Epidermal melanocyte (primary cell): ENCODE data around the gene HDAC11.
"Not testable (repeated sequence)": the region's sequence is repeated elsewhere in the genome, so short reads cannot be mapped to it uniquely, and the experiment has no call there.

ENCODE experiments used
- DNase-seq: peaks from one replicate; pipeline ENCODE4 v3.0.0; 2011; ENCODE audit warnings: low spot score; ENCODE audit not compliant: insufficient read length

Gene HDAC11

DNA sequence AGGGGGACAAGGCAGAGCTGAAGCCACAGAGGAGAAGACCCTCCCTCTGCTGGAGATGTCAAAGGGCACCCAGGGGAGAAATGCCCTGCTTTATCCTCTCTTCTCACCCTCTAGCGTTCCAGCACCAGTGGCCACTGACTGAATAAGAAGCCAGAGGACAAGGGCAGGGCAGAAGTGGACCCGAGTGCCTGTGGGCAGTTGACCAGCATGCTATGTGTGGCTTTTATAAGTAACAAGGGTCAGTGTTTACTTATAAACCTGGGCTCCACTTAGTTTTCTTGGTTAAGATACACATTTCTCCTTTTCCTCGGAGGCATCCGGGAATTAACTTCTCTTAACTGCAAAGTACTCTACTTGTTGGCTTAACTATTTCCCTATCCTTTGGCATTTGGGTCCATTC is 13.3 kb upstream of the HDAC11 start:
- DNase-seq, result no peak

DNA sequence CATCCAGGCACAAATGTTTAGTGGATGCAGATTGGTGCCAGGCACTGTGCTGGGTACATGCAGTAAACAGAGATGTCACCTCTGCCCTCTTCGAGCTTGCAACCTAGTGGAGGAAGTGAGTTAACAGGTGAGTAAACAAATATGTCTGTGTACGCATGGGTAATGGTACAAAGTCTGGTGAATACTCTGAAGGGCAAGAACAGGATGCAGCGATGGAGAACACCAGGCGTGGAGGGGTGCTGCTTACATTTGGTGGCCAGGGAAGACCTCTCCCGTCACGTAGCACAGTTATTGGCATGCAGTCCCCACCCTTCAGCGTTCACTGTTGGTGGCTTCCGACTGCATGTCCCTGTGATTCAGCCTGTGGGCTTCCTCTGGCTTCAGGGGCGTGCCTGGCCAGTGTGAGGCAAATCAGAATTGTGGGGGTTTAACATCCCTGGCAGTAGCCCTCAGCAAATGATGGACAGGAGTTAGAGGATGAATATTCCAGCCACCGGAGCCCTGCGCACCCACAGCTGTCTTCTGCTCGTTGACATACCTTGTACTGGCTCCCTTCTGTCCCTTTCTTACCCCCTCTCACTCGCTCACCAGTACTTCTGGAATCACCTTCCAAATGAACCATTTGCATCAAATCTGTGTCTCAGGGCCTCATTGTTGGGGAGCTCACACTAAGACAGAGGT is 9.1 kb upstream of the HDAC11 start:
- no peak for DNase-seq

DNA sequence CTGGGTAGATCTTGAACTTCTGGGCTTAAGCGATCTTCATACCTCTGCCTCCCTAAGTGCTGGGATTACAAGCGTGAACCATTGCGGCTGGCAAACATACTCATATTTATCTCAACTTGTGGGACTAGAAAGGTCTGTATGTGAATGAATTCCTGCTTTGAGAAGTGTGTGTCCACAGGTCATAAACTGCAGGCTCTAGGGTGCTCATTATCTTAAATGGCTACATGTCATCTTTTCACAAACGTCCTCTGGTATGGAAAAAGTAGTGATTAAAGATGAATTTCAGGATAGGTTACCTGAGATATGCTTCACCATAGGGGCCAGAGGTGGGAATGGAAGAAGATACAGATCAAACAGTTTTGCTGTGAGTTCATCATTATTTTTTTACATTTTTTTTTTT is 7.8 kb upstream of the HDAC11 start:
- DNase-seq, result no peak

DNA sequence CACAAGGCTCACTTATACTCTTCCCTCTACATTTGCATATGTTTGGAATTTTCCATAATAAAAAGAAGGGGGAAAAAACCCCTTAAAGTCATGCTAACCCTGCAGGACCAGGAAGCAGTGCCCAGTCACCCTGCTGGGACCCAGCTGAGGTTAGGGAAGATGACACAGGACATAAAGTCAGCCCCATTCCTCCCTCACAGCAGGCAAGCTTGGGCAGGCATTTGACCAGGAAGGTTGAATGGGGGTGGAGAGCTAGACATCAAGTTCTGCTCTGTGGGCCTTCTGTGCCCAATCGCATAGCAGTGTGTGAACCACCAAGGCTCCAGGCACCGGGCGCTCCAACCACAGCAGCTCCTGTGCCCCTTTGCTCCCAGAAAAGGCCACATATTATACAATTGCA is 7.1 kb upstream of the HDAC11 start:
- no peak for DNase-seq

DNA sequence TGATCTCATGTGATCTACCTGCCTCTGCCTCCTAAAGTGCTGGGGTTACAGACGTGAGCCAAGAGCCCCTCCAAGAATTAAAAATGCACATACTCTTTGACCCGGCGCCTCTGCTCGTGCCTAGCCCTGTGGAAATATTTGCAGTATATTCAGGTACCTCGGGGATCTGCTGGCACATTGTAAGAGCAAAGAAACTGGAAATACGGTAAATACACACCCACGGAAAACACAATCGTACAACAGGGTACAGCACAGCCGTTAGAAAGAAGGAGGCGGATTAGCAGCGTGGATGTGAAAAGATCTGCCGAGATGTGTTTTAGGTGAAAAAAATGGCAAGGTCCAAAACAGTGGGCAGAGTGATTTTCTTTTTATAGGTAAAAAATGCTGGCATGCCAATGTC is 6.1 kb upstream of the HDAC11 start:
- DNase-seq, result no peak

DNA sequence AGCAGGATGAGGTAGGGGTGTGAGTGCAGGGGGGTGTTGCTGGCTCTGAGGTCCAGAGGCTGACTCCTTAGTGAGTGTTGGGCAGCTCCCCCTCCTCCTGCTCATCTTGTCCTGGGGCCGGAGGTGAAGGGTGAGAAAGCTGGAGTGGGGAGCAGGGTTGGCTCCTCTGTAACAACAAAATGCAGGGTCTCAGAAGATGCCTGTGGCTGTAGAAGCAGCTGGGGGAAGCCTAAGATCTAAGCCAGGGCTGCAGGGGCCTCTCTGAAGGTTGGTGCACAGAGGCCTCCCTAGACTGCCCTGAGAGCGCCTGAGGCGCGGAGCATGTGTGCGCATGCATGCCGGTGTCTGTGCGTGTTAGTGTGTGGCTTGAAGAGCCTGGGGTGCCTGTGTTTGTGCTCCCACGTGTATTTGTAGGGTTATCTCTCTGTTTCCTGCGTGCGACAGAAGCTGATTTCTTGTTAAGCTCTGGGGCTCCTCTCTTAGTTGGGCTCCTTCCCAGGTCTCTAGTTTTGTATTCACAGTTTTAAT is 5.3 kb upstream of the HDAC11 start:
- no peak for DNase-seq

DNA sequence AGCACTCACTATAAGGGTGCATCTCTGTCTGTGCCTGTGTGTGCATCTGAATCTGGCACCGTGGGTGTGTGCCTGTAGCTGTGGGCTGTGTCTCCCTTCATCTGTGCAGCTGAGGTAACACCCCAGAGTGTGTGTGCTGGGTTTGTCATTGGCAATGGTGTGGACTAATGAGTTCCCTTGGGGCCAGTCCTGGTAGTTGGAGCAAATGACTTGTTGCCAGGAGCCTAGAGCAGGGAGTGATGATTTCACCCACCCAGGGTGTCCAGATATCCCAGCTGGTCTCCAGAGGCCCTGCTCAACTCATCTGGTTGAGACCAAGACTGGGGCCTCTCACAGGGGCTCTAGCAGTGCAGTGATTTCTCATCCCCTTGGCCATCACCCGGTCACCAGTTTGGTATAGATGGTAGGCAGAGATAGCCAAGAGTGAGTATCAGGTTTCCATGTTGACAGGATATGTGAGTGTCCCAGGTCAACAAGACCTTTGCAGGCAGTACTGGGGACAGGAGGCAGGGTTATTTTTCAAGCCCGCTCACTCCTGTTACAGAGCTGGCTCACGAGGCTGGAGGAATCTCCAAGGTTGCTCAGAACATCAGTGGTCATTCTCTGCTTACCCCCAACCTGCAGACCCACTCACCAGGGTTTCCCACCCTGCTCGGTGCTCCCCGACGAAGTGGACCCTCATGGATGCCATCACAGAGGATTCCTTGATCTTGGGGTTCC is 4.1 kb upstream of the HDAC11 start:
- no peak for DNase-seq

DNA sequence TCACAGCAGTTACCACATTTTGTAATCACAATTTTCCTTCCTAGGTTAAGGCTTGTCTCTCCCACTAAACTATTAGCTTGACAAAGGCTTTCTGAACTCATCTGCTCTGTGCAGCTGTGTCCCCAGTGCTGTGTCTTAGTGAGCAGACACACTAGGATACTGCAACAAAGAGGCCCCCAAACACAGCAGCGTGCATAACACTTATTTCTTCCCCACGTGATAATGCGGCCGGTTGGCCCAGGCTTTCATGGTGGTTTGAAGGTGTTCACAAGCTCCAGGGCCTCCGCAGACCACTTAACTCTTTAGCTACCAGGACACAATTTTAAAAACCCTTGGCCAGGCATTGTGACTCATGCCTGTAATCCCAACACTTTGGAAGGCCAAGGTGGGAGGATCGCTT is 2.2 kb upstream of the HDAC11 start:
- no peak for DNase-seq

DNA sequence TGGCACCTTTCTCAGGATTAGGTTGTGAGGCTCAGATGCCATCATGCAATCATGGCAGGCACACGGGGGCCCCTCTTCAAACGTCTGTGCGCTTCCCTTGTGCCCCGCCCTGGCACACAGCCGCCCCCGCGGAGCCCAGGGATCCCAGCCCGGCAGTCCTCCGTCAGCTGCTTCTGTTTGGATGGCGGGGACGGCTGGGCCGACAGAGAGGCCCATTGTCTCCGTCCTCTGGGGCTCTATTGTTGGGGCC is 849 bp upstream of the HDAC11 start:
- DNase-seq, result no peak

DNA sequence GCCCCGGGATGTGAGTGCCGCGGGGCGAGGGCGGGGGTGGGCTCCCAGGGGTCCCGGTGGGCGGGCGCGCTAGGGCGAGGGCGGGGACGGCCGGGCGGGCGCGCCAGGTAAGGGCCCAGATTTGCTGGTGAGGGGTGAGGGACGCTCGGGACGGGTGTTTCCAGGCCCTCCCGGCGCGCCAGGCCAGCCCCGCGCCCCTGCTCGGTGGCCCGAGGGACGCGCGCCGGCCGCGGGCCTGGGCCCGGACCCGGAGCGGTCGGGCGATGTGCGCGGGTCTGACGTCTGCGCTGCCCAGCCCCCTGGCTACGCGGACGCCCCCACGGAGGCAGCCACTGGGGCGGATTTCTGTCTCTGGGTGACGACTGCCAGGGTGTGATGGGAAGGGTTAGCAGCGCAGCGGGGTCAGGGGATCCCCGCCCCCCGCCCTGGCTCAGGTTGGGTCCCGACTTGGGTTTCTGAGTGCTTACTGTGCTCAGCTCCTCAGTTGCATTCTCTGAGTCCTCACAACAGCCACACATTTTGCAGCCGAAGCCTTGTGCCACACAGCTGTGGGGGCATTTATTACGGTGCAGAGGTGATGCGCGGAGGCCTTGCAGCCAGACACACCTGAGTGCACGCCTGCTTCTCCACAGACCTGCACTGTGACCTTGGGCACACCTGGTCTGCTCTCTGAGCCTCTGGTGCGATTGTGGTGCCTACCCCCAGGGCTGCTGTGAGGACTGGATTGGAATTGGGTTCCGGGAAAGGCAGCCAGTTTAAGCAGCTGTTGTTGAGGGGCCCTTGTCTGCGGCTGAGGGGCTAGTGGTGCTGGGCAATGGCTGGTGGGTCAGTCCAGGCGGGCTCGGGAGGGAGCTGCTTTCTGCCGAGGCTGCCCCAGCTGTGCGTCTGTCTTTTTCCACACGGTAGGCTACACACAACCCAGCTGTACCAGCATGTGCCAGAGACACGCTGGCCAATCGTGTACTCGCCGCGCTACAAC is 523 bp downstream of the HDAC11 start:
- DNase-seq, result no peak

DNA sequence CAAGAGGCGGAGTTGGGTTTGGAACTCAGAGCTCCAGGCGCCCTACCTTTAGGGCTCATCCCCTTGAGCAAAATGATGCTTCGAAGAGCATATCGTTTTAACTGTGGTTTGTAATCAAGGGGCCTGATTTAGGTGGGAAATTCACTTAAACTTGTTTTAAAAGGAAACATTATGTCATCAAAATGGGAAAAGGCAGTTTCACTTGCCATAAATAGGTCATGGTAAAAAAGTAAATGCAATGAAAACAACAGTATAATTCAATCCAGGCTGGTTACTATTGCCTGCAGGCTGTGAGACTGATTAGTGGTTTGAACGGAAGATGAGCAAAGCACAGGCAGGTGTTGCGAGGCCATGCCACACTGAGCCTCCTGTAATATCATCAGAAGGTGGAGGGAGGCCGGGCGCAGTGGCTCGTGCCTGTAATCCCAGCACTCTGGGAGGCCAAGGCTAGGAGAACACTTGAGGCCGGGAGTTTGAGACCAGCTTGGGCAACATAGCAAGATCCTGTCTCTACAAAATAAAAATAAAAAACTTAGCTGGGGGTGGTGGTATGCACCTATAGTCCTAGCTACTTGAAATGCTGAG is 2.1 kb downstream of the HDAC11 start:
- no peak for DNase-seq

DNA sequence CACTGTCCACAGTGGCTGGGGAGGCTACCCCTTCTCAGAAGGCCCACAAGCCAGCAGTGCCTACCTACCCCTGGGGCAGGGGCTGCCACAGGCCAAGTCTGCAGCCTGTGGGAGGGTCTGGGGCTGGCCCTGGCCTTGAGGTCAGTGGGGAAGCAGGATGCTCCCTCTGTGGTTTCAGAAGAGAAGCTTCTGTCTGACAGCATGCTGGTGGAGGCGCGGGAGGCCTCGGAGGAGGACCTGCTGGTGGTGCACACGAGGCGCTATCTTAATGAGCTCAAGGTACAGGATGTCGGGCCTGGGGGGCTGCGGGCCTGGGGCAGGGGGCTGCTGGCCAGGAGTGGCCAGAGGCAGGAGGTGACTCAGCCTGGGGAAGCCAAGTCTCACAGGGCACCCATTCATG is 3.2 kb downstream of the HDAC11 start:
- no peak for DNase-seq

DNA sequence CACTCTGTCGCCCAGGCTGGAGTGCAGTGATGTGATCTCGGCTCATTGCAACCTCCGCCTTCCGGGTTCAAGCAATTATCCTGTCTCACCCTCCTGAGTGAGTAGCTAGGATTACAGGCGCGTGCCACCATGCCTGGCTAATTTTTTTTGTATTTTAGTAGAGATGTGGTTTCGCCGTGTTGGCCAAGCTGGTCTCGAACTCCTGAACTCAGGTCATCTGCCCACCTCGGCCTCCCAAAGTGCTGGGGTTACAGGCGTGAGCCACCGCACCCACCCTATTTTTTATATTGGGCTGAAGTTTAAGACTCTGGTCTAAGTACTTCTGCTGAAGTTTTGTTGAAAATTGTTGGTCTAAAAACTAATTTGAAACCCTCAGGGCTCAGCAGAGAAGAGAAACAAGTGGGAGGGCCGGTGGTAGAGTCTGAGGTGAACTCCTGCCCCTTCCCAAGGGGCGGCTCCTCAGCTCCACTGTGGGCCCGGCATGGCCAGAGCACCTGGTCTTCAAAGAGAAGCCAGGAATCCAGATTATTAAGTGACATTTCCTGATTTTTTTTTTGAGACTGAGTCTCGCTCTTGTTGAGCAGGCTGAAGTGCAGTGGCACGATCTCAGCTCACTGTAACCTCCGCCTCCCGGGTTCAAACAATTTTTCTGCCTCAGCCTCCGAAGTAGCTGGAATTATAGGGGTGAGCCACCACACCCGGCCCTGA is 4.0 kb downstream of the HDAC11 start:
- DNase-seq, result no peak

DNA sequence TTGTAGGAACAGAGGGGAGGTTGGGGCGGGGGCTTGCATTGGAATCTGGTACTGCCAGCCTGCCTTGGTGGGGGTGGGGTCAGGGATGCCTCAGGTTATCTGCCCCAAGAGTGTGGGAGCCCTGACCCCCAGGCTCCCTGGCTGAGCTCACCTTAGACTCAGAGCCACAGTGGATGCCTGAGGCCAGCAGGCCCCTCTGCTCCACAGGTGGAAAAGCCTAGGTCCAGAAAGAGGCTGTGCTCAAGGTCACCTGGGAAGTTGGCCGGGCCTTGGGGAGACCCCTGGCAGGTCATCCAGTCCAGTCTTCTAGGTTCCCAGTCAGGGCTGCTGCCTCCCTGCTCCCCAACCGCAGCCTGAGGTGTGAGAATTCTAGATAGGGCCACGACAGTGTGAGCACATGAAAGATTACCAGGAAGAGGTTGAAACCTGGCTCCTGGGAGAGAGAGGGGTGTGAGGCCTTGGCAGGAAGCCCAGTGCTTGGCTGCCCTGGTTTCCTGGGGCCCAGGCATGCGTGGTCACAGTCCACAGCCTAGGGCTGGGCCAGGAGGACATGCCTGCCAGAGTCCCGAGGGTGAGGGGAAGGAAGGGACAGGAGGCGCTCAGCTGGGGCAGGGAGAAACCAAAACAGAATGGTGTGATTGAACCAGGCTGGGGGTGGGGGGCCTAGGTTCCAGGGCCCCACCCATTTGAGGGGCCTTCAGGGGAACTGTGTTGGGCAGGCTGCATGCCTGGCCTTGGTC is 4.9 kb downstream of the HDAC11 start:
- no peak for DNase-seq

DNA sequence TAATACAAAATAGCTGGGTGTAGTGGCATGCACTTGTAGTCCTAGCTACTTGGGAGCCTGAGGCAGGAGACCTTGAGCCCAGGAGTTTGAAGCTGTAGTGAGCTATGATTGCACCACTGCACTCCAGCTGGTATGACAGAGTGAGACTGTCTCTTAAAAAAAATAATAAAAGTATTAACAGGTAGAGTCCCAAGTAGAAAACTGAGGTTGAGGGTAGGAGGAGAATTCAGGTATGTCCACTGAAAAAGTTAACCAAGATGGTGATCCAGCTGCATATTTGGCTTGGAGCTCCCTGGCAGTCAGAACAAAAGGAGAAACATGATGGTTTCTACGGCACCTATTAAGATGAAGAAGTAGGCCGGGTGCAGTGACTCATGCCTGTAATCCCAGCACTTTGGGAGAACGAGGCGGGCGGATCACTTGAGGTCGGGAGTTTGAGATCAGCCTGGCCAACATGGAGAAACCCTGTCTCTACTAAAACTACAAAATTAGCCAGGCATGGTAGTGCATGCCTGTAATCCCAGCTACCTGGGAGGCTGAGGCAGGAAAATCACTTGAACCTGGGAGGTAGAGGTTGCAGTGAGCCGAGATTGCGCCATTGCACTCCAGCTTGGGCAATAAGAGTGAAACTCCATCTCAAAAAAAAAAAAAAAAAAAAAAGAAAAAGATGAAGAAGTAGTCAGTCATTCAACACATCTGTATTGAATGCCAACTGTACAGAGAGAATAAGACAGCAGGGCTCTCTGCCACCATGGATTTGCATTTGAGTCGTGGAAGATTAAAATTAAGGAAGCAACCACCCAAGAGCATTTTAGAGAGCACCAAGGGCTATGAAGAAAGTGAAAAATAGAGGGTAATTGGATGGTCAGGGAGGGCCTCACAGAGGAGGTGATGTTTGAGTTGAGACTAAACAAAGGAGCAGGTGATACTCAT is 5.8 kb downstream of the HDAC11 start:
- DNase-seq, result not testable (repeated sequence)

DNA sequence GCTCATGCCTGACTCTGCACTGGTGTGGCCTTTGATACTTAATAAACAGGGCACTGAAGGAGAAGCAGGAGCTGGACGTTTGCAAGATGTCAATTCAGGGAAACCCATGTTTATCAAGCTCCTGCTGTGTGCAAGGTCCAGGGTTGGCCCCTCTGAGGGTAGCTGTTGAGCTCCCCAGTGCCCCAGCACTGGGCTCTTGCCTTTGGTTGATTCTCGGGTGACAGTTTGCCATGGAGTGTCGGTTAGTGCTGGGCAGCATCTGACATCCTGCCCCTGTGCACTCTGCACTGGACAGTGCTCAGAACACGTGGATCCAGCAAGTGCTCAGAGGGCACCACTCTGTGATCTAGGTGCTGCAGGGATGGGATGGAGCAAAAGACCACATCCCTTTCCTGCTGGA is 7.3 kb downstream of the HDAC11 start:
- no peak for DNase-seq

DNA sequence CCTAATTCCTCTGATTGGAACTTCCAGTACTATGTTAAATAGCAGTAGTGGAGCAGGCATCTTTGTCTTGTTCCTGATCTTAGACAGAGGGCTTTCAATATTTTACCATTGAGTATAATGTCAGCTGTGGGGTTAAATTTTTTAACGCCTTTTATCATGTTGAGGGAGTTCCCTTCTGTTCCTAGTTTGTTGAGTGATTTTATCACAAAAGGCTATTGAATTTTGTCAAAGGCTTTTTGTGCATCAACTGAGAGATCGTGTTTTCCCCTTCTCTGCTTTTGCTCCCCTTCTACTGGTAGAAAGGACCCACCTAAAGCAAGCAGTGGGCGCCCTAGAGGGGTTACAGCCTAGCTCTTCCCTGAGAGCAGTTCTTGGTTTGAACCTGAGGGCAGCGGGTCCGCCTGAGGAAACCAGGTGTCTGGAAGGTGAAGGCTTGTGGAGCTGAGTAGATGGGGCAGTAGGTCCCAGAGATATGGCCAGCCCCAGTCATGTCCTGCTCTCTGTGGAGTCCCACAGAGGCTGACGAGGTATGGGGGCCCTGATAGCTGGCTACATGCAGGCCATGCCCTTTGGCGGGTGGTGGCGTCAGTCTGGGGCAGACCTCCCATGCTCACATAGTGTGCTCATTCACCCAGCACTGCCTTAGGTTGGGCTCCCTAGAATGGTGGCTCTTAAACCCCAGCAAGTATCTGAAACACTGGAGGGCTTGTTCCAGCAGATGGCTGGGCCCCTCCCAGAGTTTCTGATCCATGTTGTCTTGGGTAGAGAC is 11.3 kb downstream of the HDAC11 start:
- no peak for DNase-seq

DNA sequence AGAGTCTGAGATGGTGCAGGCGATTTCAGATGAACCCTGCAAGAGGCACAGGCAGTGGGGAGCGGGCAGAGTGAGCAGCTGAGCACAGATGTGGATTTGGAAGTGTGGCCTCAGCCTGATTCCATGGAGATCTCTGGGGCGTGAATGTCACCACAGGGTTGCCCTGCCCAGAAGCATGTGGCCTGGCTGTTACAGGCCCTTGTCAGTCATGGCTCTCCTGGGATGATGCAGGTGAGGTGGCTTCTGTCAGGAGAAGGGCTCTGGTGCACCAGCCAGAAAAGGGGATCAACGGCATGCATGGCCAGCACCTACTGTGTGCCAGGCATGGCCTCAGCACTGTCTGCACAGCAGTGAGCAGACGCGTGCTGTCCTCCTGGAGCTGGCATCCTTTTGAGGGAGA is 11.9 kb downstream of the HDAC11 start:
- DNase-seq, result no peak
